ENCODE results near the gene CDCA7. TPM values are rescaled to one million over a fixed set of nuclear protein-coding genes. Genes with fewer than 3 reads are reported as not detected.
"Not testable (repeated sequence)": the region's sequence is repeated elsewhere in the genome, so short reads cannot be mapped to it uniquely, and the experiment has no call there.

CDCA7 gene
- total RNA-seq: 10 to 100 TPM; 11.1 to 17.3 (median 12.5) TPM

- Histone ChIP-seq H3K4me1 (peaks cover 28% of the 10 kb centered on the region), H3K9me3 (no peaks in the 10 kb centered on the region), H3K27me3 (peaks cover 33% of the 10 kb centered on the region), H3K27ac (no peak within 1 kb of the TSS), H3K4me3 (peak within 1 kb of the TSS; percentile 56), H3K36me3 (no peaks in the 10 kb centered on the region)
- peak in 1 of 2 donors; percentile 81 for DNase-seq (ENCODE audit: low spot score in 2 of 2)
- WGBS: 0% methylated on average over 21 of the region's 50 CpGs
- TF ChIP-seq EP300 (IDR thresholded peaks at IDR 0.05) (no peak), POLR2AphosphoS5 (IDR thresholded peaks at IDR 0.05) (no peak), POLR2A (IDR thresholded peaks at IDR 0.05) (no peak), CTCF (IDR thresholded peaks at IDR 0.05) (no peak)
Measured at GRCh38 chr2:173354582-173355131, at the start of gene CDCA7. CDCA7 (plus strand) TSS chr2:173354872; CDS start chr2:173354964, 92 bp downstream.

- no peak for DNase-seq (ENCODE audit: low spot score in 2 of 2)
- H3K27me3 ChIP-seq: no peaks in the 10 kb centered on the region
- H3K36me3 ChIP-seq: no peaks in the 10 kb centered on the region
- H3K4me3 ChIP-seq: no peak overlapping the region
- no peak for TF ChIP-seq POLR2AphosphoS5 (IDR thresholded peaks at IDR 0.05)
- TF ChIP-seq EP300 (IDR thresholded peaks at IDR 0.05): no peak
- TF ChIP-seq POLR2A (IDR thresholded peaks at IDR 0.05): no peak
- TF ChIP-seq CTCF (IDR thresholded peaks at IDR 0.05): no peak
- peaks cover 6% of the 10 kb centered on the region for H3K9me3 ChIP-seq
- WGBS: 90% methylated on average over 2 of the region's 2 CpGs
- H3K4me1 ChIP-seq: no peaks in the 10 kb centered on the region
- H3K27ac ChIP-seq: no peak overlapping the region
Measured at GRCh38 chr2:173305303-173305702, 49.4 kb upstream of the CDCA7 start.

GRCh38 chr2:173307293-173307692 lies 47.4 kb upstream of the CDCA7 start:
- H3K4me1 ChIP-seq: no peaks in the 10 kb centered on the region
- H3K27ac ChIP-seq: no peak overlapping the region
- TF ChIP-seq EP300 (IDR thresholded peaks at IDR 0.05) (no peak), POLR2AphosphoS5 (IDR thresholded peaks at IDR 0.05) (no peak)
- H3K36me3 ChIP-seq: no peaks in the 10 kb centered on the region
- peaks cover 6% of the 10 kb centered on the region for H3K9me3 ChIP-seq
- 36% methylated on average over 4 of the region's 4 CpGs for WGBS
- H3K4me3 ChIP-seq: no peak overlapping the region
- no peak for DNase-seq (ENCODE audit: low spot score in 2 of 2)
- no peaks in the 10 kb centered on the region for H3K27me3 ChIP-seq

GRCh38 chr2:173309370-173309769 lies 45.3 kb upstream of the CDCA7 start:
- not testable (repeated sequence) for H3K4me3 ChIP-seq; H3K4me1 ChIP-seq; DNase-seq (ENCODE audit: low spot score in 2 of 2); H3K27me3 ChIP-seq; H3K27ac ChIP-seq; H3K36me3 ChIP-seq; H3K9me3 ChIP-seq
- WGBS: 78% methylated on average over 5 of the region's 5 CpGs

GRCh38 chr2:173311844-173312606 lies 42.6 kb upstream of the CDCA7 start:
- Histone ChIP-seq H3K4me3 (no peak overlapping the region), H3K4me1 (no peaks in the 10 kb centered on the region), H3K27me3 (no peaks in the 10 kb centered on the region), H3K9me3 (peaks cover 6% of the 10 kb centered on the region), H3K27ac (no peak overlapping the region), H3K36me3 (no peaks in the 10 kb centered on the region)
- WGBS: 87% methylated on average over 9 of the region's 9 CpGs
- TF ChIP-seq POLR2AphosphoS5 (IDR thresholded peaks at IDR 0.05): no peak
- no peak for TF ChIP-seq POLR2A (IDR thresholded peaks at IDR 0.05)
- no peak for TF ChIP-seq CTCF (IDR thresholded peaks at IDR 0.05)
- TF ChIP-seq EP300 (IDR thresholded peaks at IDR 0.05): no peak
- no peak for DNase-seq (ENCODE audit: low spot score in 2 of 2)

GRCh38 chr2:173323371-173323770 lies 31.3 kb upstream of the CDCA7 start:
- TF ChIP-seq POLR2A (IDR thresholded peaks at IDR 0.05) (no peak), EP300 (IDR thresholded peaks at IDR 0.05) (no peak), CTCF (IDR thresholded peaks at IDR 0.05) (no peak), POLR2AphosphoS5 (IDR thresholded peaks at IDR 0.05) (no peak)
- Histone ChIP-seq H3K9me3 (peaks cover 12% of the 10 kb centered on the region), H3K27me3 (no peaks in the 10 kb centered on the region), H3K27ac (no peak overlapping the region), H3K4me1 (no peaks in the 10 kb centered on the region), H3K4me3 (no peak overlapping the region), H3K36me3 (no peaks in the 10 kb centered on the region)
- DNase-seq (ENCODE audit: low spot score in 2 of 2): no peak
- 95% methylated on average over 6 of the region's 6 CpGs for WGBS

All from suprapubic skin (tissue), 4 donors.